ENCODE results near the gene COMMD1.

The COMMD1 gene

DNA sequence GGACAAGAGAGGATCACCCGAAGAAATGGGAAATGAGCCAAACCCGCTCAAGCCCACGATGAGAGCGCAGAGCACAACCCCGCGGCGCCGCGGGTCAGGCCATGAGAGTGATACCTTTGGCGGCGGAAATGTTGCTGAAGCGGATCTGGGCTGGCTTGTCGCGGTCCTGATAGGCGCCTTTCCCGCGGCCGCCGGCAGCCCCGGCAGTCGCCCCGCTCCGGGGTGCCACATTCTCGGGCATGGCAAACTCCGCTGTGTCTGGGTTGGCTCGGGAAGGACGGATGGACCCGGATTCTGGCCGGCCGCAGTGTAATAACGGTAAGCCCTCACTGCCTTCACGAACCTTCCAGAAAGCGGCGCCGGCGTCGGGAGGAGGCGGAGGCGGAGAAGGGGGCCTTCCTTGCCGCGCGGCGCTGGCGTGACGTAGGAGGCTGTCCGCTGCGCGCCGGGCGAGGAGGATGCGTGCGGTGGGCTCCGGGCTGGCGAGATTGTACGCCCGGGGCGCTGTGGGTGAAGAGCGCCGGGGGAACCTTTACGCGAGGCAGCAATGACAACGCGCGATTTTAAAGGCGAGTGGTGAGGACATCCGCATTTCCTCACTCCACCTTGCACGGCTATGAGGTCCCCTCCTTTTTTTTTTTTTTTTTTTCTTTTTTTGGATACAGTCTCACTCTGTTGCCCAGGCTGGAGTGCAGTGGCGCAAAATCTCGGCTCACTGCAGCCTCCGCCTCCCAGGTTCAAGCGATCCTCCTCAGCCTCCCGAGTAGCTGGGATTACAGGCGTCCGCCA, 17.0 kb upstream of the COMMD1 start, which contains the start of gene CCT4:
Gene CCT4 (minus strand): TSS at position 390 of the 789 bp plus-strand sequence. CDS start 149 bp downstream, at position 241.
- Histone ChIP-seq H3K9me2 (replicated peaks; ENCODE audit: insufficient read depth, low read length) (no peaks in the 10 kb centered on the region), H3K9me3 (replicated peaks; ENCODE audit: insufficient read depth, low read length) (no peaks in the 10 kb centered on the region), H3K27me3 (replicated peaks; ENCODE audit: insufficient read depth, low read length) (no peaks in the 10 kb centered on the region), H3K4me1 (ENCODE audit: low read length) (0 out of 2 replicates have a peak, but pooled peaks cover 5% of the 10 kb centered on the region), H3K27ac (ENCODE audit: low read length) (peak within 1 kb of the TSS; percentile 93), H4K20me1 (ENCODE audit: insufficient read depth, low read length) (peaks cover 25% of the 10 kb centered on the region), H3K4me3 (ENCODE audit: low read length) (peak within 1 kb of the TSS; percentile 77), H2AFZ (ENCODE audit: low read length) (peak within 1 kb of the TSS; percentile 78), H3F3A (ENCODE audit: insufficient read depth, low read length) (no peaks in the 10 kb centered on the region), H3K36me3 (replicated peaks; ENCODE audit: insufficient read depth, low read length) (no peaks in the 10 kb centered on the region; the same call in 1 of the 2 replicates), H3K9ac (ENCODE audit: low read length) (peak within 1 kb of the TSS; percentile 87), H3K79me2 (ENCODE audit: low read length) (peaks cover 47% of the 10 kb centered on the region), H3K4me2 (ENCODE audit: low read depth, low read length) (peak within 1 kb of the TSS; percentile 75)
- TF ChIP-seq EZH2phosphoT487 (IDR thresholded peaks at IDR 0.05; ENCODE audit: low read length) (no peak), EZH2 (optimal IDR thresholded peaks at IDR 0.05; ENCODE audit: low read depth, low read length) (no peak)
- TF ChIP-seq, protein P1, sequence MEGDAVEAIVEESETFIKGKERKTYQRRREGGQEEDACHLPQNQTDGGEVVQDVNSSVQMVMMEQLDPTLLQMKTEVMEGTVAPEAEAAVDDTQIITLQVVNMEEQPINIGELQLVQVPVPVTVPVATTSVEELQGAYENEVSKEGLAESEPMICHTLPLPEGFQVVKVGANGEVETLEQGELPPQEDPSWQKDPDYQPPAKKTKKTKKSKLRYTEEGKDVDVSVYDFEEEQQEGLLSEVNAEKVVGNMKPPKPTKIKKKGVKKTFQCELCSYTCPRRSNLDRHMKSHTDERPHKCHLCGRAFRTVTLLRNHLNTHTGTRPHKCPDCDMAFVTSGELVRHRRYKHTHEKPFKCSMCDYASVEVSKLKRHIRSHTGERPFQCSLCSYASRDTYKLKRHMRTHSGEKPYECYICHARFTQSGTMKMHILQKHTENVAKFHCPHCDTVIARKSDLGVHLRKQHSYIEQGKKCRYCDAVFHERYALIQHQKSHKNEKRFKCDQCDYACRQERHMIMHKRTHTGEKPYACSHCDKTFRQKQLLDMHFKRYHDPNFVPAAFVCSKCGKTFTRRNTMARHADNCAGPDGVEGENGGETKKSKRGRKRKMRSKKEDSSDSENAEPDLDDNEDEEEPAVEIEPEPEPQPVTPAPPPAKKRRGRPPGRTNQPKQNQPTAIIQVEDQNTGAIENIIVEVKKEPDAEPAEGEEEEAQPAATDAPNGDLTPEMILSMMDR (IDR thresholded peaks at IDR 0.05; ENCODE audit: low read length), result no peak
- peak; percentile 85 for DNase-seq

DNA sequence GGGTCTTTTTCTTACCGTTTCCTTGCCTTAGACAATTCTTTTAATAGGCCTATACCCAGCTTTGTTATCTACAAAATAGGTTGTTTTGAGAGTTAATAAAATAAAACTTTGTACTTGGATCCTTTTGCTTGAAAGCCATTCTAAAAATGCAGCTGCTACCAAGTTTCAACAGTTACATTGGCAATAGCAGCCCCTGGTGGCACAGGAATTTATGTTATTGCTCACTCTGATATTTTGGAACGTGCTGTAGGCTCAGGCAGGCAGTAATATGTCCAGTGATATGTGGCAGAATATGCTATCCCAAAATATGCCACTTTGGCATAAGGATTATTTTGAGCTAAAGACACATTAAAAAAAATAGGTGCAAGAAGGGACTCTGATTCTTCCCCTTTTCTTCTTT, 6.7 kb upstream of the COMMD1 start:
- Histone ChIP-seq H3K9ac (ENCODE audit: low read length) (no peak overlapping the region), H3K27me3 (replicated peaks; ENCODE audit: insufficient read depth, low read length) (no peaks in the 10 kb centered on the region), H3K4me3 (ENCODE audit: low read length) (no peak overlapping the region), H3K4me1 (ENCODE audit: low read length) (no peaks in the 10 kb centered on the region), H3K36me3 (replicated peaks; ENCODE audit: insufficient read depth, low read length) (no peaks in the 10 kb centered on the region), H3F3A (ENCODE audit: insufficient read depth, low read length) (no peaks in the 10 kb centered on the region), H4K20me1 (ENCODE audit: insufficient read depth, low read length) (no peaks in the 10 kb centered on the region), H2AFZ (ENCODE audit: low read length) (no peak overlapping the region), H3K79me2 (ENCODE audit: low read length) (no peaks in the 10 kb centered on the region), H3K27ac (ENCODE audit: low read length) (no peak overlapping the region), H3K4me2 (ENCODE audit: low read depth, low read length) (no peak overlapping the region), H3K9me3 (replicated peaks; ENCODE audit: insufficient read depth, low read length) (no peaks in the 10 kb centered on the region), H3K9me2 (replicated peaks; ENCODE audit: insufficient read depth, low read length) (no peaks in the 10 kb centered on the region)
- TF ChIP-seq, protein P1 (IDR thresholded peaks at IDR 0.05; ENCODE audit: low read length), result peak; percentile 60
- no peak for TF ChIP-seq EZH2 (optimal IDR thresholded peaks at IDR 0.05; ENCODE audit: low read depth, low read length)
- peak; percentile 44 for DNase-seq

DNA sequence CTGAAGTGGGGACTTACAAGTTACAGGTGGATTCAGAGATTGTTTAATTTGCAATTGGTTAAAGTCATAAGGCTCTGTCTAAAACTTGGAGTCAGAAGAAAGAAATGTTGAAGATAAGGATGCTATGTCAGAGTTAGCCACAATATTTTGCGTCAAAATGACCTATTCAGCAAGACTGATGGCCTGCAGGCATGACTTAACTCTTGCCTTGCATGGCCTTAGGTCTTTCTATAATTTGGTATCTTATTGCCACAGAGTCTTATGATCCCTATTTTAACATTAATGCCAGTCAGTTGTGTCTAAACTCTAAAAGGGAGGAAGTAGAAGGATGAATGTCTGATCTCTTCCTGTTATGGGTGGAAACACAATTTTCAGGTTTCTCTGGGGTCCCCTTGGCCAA, 5.2 kb upstream of the COMMD1 start:
- Histone ChIP-seq H4K20me1 (ENCODE audit: insufficient read depth, low read length) (no peaks in the 10 kb centered on the region), H3K79me2 (ENCODE audit: low read length) (no peaks in the 10 kb centered on the region), H3K4me3 (ENCODE audit: low read length) (no peak overlapping the region), H3K4me1 (ENCODE audit: low read length) (no peaks in the 10 kb centered on the region), H3K27me3 (replicated peaks; ENCODE audit: insufficient read depth, low read length) (no peaks in the 10 kb centered on the region), H3K36me3 (replicated peaks; ENCODE audit: insufficient read depth, low read length) (no peaks in the 10 kb centered on the region), H3K9me3 (replicated peaks; ENCODE audit: insufficient read depth, low read length) (no peaks in the 10 kb centered on the region), H3K9ac (ENCODE audit: low read length) (no peak overlapping the region), H3K4me2 (ENCODE audit: low read depth, low read length) (no peak overlapping the region), H3F3A (ENCODE audit: insufficient read depth, low read length) (no peaks in the 10 kb centered on the region), H3K9me2 (replicated peaks; ENCODE audit: insufficient read depth, low read length) (no peaks in the 10 kb centered on the region), H2AFZ (ENCODE audit: low read length) (no peak overlapping the region), H3K27ac (ENCODE audit: low read length) (no peak overlapping the region)
- no peak for DNase-seq
- TF ChIP-seq, protein P1 (IDR thresholded peaks at IDR 0.05; ENCODE audit: low read length), result no peak
- no peak for TF ChIP-seq EZH2 (optimal IDR thresholded peaks at IDR 0.05; ENCODE audit: low read depth, low read length)
- TF ChIP-seq EZH2phosphoT487 (IDR thresholded peaks at IDR 0.05; ENCODE audit: low read length), result no peak
